NT2/D1 (cell line): ENCODE measurements around the gene CFAP20DC.

Source experiments
- SUZ12 ChIP-seq: IDR thresholded peaks from 2 replicates; pipeline ENCODE4 v1.6.1; 2011; ENCODE audit not compliant: insufficient read length, insufficient read depth; ENCODE audit errors: extremely low read depth
- YY1 ChIP-seq: IDR thresholded peaks from 2 replicates; pipeline ENCODE4 v1.6.1; 2011; ENCODE audit not compliant: insufficient read length, insufficient read depth
- ZNF274 ChIP-seq: IDR thresholded peaks from 2 replicates; pipeline ENCODE4 v1.6.1; 2011; ENCODE audit warnings: mild to moderate bottlenecking, low read depth, low read length

- TF ChIP-seq YY1 (no peak), SUZ12 (no peak), ZNF274 (no peak)
These were observed 20.0 kb upstream of the CFAP20DC start for GRCh38 chr3:59069838-59070237.
